Natural killer cell treated with Interleukin-12 subunit alpha and Interleukin-12 subunit beta and Interleukin-15 and Interleukin-18, amount 100 ng/mL, for 72 hours (primary cell): ENCODE measurements around the gene HS3ST3A1. TPM values are rescaled to one million over a fixed set of nuclear protein-coding genes. Genes with fewer than 3 reads are reported as not detected.

Source experiments
- ATAC-seq, 2 donors: fragments of 150-1000 bp; cut with Tn5 transposase in 1 of 2; sonication (Bioruptor Pico), chemical (Tn5 transposase) in 1 of 2; 2 replicates each; pipeline ENCODE4 v1.10.0; 2021
- DNase-seq: peaks from one replicate; pipeline ENCODE4 v3.0.0; 2022; ENCODE audit warnings: low spot score
- H3K27ac Mint-ChIP-seq, 2 donors: 1 replicate in 1 of 2; 2 replicates in 1 of 2; pipeline ENCODE4 v1.8.0; 2022; ENCODE audit warnings: mixed read lengths in 2 of 2, mild to moderate bottlenecking in 1 of 2, moderate library complexity in 1 of 2
- H3K27me3 Mint-ChIP-seq, 2 donors: 1 replicate in 1 of 2; 2 replicates in 1 of 2; pipeline ENCODE4 v1.8.0; 2022; ENCODE audit warnings: mixed read lengths in 2 of 2
- H3K36me3 Mint-ChIP-seq: one replicate; pipeline ENCODE4 v1.8.0; 2022; ENCODE audit warnings: mixed read lengths
- H3K4me1 Mint-ChIP-seq, 2 donors: 1 replicate in 1 of 2; 2 replicates in 1 of 2; pipeline ENCODE4 v1.8.0; 2022; ENCODE audit warnings: low read depth in 2 of 2, mixed read lengths in 2 of 2, mild to moderate bottlenecking in 1 of 2
- H3K4me3 Mint-ChIP-seq: one replicate; pipeline ENCODE4 v1.8.0; 2022; ENCODE audit warnings: mixed read lengths
- H3K9me3 Mint-ChIP-seq: 2 replicates; pipeline ENCODE4 v1.8.0; 2022; ENCODE audit warnings: mixed read lengths
- total RNA-seq, 2 donors: library from RNA; stranded (reverse); gene quantifications; one replicate each; pipeline ENCODE4 v1.2.3, GENCODE V29; 2022

HS3ST3A1 gene
- total RNA-seq, 2 donors from 2014 or later = 1.1 to 2.4 TPM

DNA sequence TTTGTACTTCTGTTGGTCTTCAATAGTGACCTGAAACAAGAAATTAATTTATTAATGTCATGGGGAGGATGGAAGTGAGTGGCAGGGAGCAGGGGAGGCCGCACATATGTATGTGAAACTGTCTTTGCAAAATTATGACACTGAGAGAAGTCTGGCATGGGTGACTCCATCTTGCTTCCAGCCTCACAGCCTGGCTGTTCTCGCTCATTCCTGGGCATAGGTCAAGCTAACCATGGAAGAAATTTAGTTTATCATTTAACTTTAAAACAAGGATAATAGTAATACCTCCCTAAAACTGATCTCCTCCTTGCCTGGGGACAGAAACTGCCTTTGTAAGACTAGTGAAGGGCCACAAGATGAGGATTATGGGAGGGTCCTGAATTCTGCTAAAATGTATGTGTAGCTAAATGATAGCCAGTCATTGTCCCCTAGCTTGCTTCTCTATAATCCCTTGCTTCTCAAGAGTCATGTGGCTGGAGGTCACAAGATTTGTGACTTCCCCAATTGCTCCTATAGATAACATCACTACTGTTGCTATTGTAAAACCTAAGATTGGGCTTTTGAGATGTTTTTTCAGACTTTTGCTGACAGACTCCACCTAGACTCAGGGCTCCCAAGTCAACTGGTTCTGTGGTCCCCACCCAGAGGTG, 126.0 kb downstream of the HS3ST3A1 start:
- peaks cover 0 to 25% of the 10 kb centered on the region in 2 donors for H3K27me3 Mint-ChIP-seq
- H3K27ac Mint-ChIP-seq = no peak overlapping the region
- ATAC-seq = no peak

GRCh38 chr17:13474073-13474800, 127.5 kb downstream of the HS3ST3A1 start:
- Mint-ChIP-seq H3K36me3 (no peaks in the 10 kb centered on the region), H3K27me3 (peaks cover 0 to 25% of the 10 kb centered on the region in 2 donors), H3K9me3 (peaks cover 16% of the 10 kb centered on the region), H3K4me3 (no peak overlapping the region), H3K27ac (no peak overlapping the region), H3K4me1 (no peaks in the 10 kb centered on the region)
- no peak for ATAC-seq
- no peak for DNase-seq

More for the DNA sequence above, 126.0 kb downstream of the HS3ST3A1 start:
- DNase-seq = no peak
- no peaks in the 10 kb centered on the region for H3K4me1 Mint-ChIP-seq
- peaks cover 8% of the 10 kb centered on the region for H3K36me3 Mint-ChIP-seq
- no peak overlapping the region for H3K4me3 Mint-ChIP-seq
- peaks cover 23% of the 10 kb centered on the region for H3K9me3 Mint-ChIP-seq

DNA sequence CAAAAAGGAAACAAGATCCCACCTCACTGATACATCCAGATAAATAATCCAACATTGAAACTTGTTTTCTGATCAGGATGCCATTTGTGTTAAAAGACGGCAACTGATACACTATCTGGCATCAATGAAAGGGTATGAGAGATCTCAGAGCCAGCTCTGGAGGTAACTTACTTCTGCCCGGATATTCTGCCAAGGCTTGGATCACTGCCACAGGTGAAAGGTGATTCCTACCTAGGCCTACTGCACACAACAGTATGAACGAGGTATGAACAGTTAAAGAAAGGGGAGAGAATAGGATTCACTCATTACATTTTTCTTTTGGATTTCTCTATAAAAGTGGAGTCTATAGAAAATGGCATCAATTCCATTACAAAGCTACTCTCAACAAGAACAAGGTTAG, 136.1 kb downstream of the HS3ST3A1 start:
- Mint-ChIP-seq H3K9me3 (peaks cover 4% of the 10 kb centered on the region), H3K27me3 (peaks cover 0 to 2% of the 10 kb centered on the region in 2 donors), H3K4me3 (no peak overlapping the region), H3K36me3 (no peaks in the 10 kb centered on the region), H3K4me1 (no peaks in the 10 kb centered on the region), H3K27ac (no peak overlapping the region)
- DNase-seq (no peak), ATAC-seq (no peak)

GRCh38 chr17:13462673-13463124, 139.0 kb downstream of the HS3ST3A1 start:
- Mint-ChIP-seq H3K9me3 (peaks cover 4% of the 10 kb centered on the region), H3K27me3 (peaks cover 4 to 12% of the 10 kb centered on the region in 2 donors), H3K36me3 (no peaks in the 10 kb centered on the region), H3K27ac (no peak overlapping the region), H3K4me3 (no peak overlapping the region), H3K4me1 (no peaks in the 10 kb centered on the region)
- DNase-seq = no peak
- ATAC-seq = no peak

DNA sequence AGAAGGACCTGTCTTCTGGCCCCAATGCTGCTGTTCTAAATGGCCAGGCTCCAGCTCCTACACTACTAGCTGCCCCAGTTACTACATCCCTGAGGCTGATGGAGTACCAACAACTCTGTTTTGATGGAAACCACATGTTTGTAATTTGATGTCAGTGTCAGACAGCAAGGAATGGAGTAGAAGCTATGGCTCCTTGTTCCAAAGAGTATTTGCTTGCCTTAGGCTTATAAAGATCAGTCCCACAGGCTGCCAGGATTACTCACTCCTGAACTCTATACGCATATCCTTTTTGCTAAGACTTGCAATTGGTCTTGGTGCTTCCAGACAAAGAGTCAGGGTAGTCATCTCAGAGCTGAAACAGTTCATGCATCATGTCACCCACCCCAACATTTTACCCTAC, 139.6 kb downstream of the HS3ST3A1 start:
- H3K9me3 Mint-ChIP-seq = peaks cover 4% of the 10 kb centered on the region
- H3K4me1 Mint-ChIP-seq = no peaks in the 10 kb centered on the region
- peaks cover 4 to 12% of the 10 kb centered on the region in 2 donors for H3K27me3 Mint-ChIP-seq
- no peaks in the 10 kb centered on the region for H3K36me3 Mint-ChIP-seq
- DNase-seq (no peak), ATAC-seq (no peak)
- H3K4me3 Mint-ChIP-seq = no peak overlapping the region
- H3K27ac Mint-ChIP-seq = no peak overlapping the region

DNA sequence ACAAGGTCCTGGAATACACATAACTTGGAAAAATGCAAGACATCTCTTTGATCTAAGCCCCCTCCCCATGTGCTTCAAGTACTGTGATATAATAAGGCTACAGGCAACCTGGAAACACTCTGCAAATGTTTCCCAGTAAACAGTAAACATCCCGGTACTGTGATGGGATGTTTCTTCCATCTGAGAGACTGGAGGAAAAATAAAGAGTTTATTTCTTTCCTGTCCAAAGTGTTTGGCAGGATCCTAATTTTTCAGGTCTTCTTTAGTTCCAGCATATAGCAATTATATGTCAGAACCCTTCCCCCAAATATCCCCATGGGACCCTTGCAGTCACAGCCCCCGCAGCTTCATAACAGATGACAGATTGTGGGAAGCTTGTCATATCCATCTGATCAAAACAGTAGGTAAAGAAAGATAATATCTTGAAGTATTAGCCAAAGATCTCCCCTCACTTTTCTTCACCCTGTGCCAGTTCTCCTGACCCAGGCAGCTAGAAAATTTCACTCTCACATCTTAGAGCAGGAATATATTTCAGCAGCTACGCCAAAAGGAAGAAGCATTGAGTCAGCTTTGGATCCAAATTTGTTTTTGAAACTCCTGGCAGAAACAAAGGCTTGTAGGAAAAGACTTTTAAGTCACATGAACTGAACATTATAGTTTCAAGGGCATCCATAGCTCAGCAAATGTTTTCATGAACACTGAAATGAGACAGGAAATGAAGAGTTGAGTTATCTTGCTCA, 141.3 kb downstream of the HS3ST3A1 start:
- Mint-ChIP-seq H3K9me3 (peaks cover 4% of the 10 kb centered on the region), H3K27ac (no peak overlapping the region), H3K4me1 (no peaks in the 10 kb centered on the region), H3K36me3 (no peaks in the 10 kb centered on the region), H3K27me3 (peaks cover 4 to 12% of the 10 kb centered on the region in 2 donors), H3K4me3 (no peak overlapping the region)
- DNase-seq (no peak), ATAC-seq (no peak)

DNA sequence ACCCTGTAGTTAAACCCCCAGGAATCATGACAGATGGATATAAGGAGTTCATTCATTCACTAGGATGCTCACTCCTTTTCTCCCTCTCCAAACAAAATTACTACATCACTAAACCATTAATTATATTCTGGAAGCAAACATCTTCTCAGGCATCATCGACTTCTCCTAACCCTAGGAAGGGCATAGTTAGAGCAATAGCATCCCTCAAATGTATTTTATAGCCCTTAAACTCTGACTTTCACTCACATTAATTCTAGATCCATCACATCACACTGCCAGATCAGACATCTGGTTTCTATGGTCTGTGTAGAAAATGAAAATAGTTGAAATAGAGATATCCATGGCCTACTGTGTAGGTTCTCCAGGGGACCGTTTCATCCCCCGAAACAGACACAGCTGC, 143.9 kb downstream of the HS3ST3A1 start:
- no peaks in the 10 kb centered on the region for H3K36me3 Mint-ChIP-seq
- no peak overlapping the region for H3K27ac Mint-ChIP-seq
- no peak overlapping the region for H3K4me3 Mint-ChIP-seq
- no peaks in the 10 kb centered on the region for H3K4me1 Mint-ChIP-seq
- peaks cover 4 to 12% of the 10 kb centered on the region in 2 donors for H3K27me3 Mint-ChIP-seq
- H3K9me3 Mint-ChIP-seq = no peaks in the 10 kb centered on the region
- no peak for ATAC-seq
- no peak for DNase-seq
